Measurements from ENCODE around the gene CBX4. TPM values are rescaled to one million over a fixed set of nuclear protein-coding genes. Genes with fewer than 3 reads are reported as not detected.
A peak's percentile ranks its signal among the peaks of the same experiment; 100 is the strongest.

The CBX4 gene
- total RNA-seq, 2 donors from 2014 or later: 4.2 to 4.9 TPM

DNA sequence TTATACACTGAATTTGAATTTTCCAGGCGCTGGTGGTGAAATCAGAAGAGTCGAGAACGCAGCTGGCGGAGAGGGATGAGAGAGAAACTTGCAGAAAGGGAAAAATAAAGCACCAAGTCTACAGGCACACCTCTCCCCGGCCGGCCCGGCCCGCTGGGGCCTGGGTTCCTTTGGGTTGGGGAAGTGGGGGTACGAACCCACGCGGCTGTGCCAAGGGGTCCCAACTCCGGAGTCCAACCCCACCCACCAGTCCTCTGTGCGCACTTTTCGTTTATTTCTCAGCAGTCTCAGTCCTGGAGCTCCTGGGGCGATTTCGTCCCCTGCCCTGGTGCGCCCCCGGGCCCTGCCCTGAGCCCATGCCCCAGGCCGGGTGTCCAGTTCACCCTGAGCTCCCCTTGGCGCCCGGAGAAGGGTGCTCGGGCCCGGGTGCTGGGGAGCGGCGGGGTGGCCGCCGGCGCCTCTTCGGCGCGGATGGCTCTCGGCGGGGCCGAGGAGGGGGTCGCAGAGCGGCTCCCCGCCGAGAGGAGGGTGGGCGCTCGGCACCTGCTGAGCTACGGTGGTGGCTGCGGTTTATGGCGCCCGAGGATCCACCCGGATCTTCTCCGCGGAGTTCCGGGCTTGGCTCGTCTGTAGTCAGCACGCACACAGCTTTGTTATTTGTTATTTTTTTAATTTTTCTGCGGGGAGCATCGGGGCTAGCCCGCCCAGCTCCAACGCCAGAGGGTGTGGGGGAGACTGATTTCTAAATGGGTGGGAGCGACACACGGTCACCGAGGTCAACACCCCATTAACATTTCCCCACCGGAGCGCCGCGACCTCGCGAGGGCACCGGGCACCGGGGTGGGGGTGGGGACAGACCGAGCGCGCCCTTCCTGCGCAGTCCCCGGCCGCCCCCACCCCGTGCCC lies 26.6 kb downstream of the CBX4 start:
- peak overlapping the region; percentile 45 for H3K4me3 ChIP-seq (ENCODE audit: low read length)
- TF ChIP-seq, protein P1, sequence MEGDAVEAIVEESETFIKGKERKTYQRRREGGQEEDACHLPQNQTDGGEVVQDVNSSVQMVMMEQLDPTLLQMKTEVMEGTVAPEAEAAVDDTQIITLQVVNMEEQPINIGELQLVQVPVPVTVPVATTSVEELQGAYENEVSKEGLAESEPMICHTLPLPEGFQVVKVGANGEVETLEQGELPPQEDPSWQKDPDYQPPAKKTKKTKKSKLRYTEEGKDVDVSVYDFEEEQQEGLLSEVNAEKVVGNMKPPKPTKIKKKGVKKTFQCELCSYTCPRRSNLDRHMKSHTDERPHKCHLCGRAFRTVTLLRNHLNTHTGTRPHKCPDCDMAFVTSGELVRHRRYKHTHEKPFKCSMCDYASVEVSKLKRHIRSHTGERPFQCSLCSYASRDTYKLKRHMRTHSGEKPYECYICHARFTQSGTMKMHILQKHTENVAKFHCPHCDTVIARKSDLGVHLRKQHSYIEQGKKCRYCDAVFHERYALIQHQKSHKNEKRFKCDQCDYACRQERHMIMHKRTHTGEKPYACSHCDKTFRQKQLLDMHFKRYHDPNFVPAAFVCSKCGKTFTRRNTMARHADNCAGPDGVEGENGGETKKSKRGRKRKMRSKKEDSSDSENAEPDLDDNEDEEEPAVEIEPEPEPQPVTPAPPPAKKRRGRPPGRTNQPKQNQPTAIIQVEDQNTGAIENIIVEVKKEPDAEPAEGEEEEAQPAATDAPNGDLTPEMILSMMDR (conservative IDR thresholded peaks at IDR 0.05): peak; percentile 16
- WGBS, 2 experiments (ENCODE audit: insufficient coverage in 1 of 2, insufficient read length in 1 of 2): 4 to 7% methylated on average over 34 to 71 of the region's 72 CpGs
- no peak overlapping the region for H3K9ac ChIP-seq (ENCODE audit: extremely low read depth, low read length, poor library complexity, severe bottlenecking)
- Mint-ChIP-seq H3K4me1 (peaks cover 17% of the 10 kb centered on the region), H3K27me3 (ENCODE audit: insufficient read depth) (peaks cover 90% of the 10 kb centered on the region), H3K27ac (no peak overlapping the region), H3K36me3 (ENCODE audit: low read depth) (no peaks in the 10 kb centered on the region), H3K4me3 (peak overlapping the region; percentile 46), H3K9me3 (peaks cover 5% of the 10 kb centered on the region)
- H3K27ac ChIP-seq (ENCODE audit: low read depth, low read length): no peak overlapping the region
- peaks cover 3% of the 10 kb centered on the region for H3K4me1 ChIP-seq (ENCODE audit: control insufficient read depth, insufficient read depth, low read length)
- peak; percentile 68 for DNase-seq
- peaks cover 88% of the 10 kb centered on the region for H3K27me3 ChIP-seq (ENCODE audit: control insufficient read depth, insufficient read depth, low read length, poor library complexity, severe bottlenecking)
- H3K36me3 ChIP-seq (ENCODE audit: control insufficient read depth, insufficient read depth, low read length): no peaks in the 10 kb centered on the region
- H3K9me3 ChIP-seq (ENCODE audit: control insufficient read depth, low read length): no peaks in the 10 kb centered on the region

- peaks cover 3% of the 10 kb centered on the region for H3K4me1 ChIP-seq (ENCODE audit: control insufficient read depth, insufficient read depth, low read length)
- Mint-ChIP-seq H3K4me1 (peaks cover 17% of the 10 kb centered on the region), H3K27me3 (ENCODE audit: insufficient read depth) (peaks cover 90% of the 10 kb centered on the region), H3K9me3 (peaks cover 5% of the 10 kb centered on the region), H3K4me3 (peak overlapping the region; percentile 46), H3K36me3 (ENCODE audit: low read depth) (no peaks in the 10 kb centered on the region), H3K27ac (no peak overlapping the region)
- H3K9me3 ChIP-seq (ENCODE audit: control insufficient read depth, low read length): no peaks in the 10 kb centered on the region
- H3K4me3 ChIP-seq (ENCODE audit: low read length): peak overlapping the region; percentile 45
- TF ChIP-seq, protein P1 (conservative IDR thresholded peaks at IDR 0.05): no peak
- H3K27ac ChIP-seq (ENCODE audit: low read depth, low read length): no peak overlapping the region
- 3 to 4% methylated on average over 8 to 20 of the region's 20 CpGs for WGBS, 2 experiments (ENCODE audit: insufficient coverage in 1 of 2, insufficient read length in 1 of 2)
- DNase-seq: no peak
- H3K36me3 ChIP-seq (ENCODE audit: control insufficient read depth, insufficient read depth, low read length): no peaks in the 10 kb centered on the region
- no peak overlapping the region for H3K9ac ChIP-seq (ENCODE audit: extremely low read depth, low read length, poor library complexity, severe bottlenecking)
- H3K27me3 ChIP-seq (ENCODE audit: control insufficient read depth, insufficient read depth, low read length, poor library complexity, severe bottlenecking): peaks cover 88% of the 10 kb centered on the region
Measured at GRCh38 chr17:79811868-79812352, 27.3 kb downstream of the CBX4 start.

DNA sequence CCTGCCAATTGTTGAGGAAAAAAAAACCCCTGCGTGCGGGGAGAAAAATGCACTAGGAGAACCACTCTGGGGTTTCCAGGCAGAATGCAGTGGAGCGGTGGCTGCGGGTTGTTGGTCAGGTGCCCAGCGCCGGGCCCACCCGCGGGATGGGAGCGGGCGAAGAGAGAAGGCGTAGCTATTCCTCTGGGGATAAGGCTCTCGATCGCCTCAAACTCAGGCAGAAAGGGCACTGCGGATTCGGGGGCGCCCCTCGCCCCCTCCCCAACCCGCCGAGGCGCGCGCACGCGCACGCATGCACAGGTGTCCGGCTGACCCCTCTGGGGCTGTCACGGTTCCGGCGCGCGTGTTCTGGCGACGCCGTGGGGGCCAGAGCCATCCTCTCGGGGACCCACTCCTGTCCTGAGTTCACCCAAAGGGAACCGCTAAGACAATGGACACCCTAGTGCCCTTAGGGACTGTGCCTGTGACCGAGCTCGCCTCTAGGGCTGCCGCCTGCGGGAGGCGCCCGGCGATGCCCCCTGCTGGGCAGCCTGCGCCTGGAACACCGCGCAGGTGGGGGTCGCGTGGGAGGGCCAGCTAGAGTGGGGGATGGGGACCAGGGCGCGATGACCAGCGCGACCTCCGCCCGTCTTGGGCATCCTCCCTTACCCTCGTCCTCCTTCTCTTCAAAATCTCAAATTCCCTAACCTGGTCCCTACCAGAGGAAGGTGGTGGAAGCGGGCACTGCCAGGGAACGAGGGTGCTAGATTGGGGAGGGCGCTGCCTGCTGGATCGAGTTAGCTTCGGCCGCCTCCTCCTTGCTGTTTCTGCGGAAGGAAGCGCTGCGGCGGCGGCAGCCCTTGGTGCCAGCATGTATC lies 28.0 kb downstream of the CBX4 start:
- H3K36me3 Mint-ChIP-seq (ENCODE audit: low read depth): no peaks in the 10 kb centered on the region
- H3K4me3 Mint-ChIP-seq: peak overlapping the region; percentile 46
- Histone ChIP-seq H3K9me3 (ENCODE audit: control insufficient read depth, low read length) (no peaks in the 10 kb centered on the region), H3K27ac (ENCODE audit: low read depth, low read length) (no peak overlapping the region), H3K36me3 (ENCODE audit: control insufficient read depth, insufficient read depth, low read length) (no peaks in the 10 kb centered on the region), H3K4me3 (ENCODE audit: low read length) (peak overlapping the region; percentile 58), H3K4me1 (ENCODE audit: control insufficient read depth, insufficient read depth, low read length) (peaks cover 3% of the 10 kb centered on the region), H3K9ac (ENCODE audit: extremely low read depth, low read length, poor library complexity, severe bottlenecking) (no peak overlapping the region), H3K27me3 (ENCODE audit: control insufficient read depth, insufficient read depth, low read length, poor library complexity, severe bottlenecking) (peaks cover 88% of the 10 kb centered on the region)
- H3K27me3 Mint-ChIP-seq (ENCODE audit: insufficient read depth): peaks cover 90% of the 10 kb centered on the region
- 3 to 4% methylated on average over 7 to 66 of the region's 66 CpGs for WGBS, 2 experiments (ENCODE audit: insufficient coverage in 1 of 2, insufficient read length in 1 of 2)
- no peak overlapping the region for H3K27ac Mint-ChIP-seq
- TF ChIP-seq, protein P1 (conservative IDR thresholded peaks at IDR 0.05): peak; percentile 39
- DNase-seq: peak; percentile 85
- peaks cover 17% of the 10 kb centered on the region for H3K4me1 Mint-ChIP-seq
- H3K9me3 Mint-ChIP-seq: peaks cover 5% of the 10 kb centered on the region

All from endodermal cell (in vitro differentiated cells).